ENCODE data around the gene ZNF8. TPM values are rescaled to one million over a fixed set of nuclear protein-coding genes. Genes with fewer than 3 reads are reported as not detected.

The ZNF8 gene
- polyA plus RNA-seq, 2 of the 4 experiments (the other 2 are of a cell fraction): 2.3 to 4.0 TPM

GRCh38 chr19:58351558-58351878, 72.8 kb downstream of the ZNF8 start:
- no peak for TF ChIP-seq ZSCAN20 (CRISPR knock-in tag; IDR thresholded peaks at IDR 0.05)
- no peak for TF ChIP-seq KDM5A (IDR thresholded peaks at IDR 0.05)
- no peak for TF ChIP-seq TP53 (CRISPR knock-in tag; IDR thresholded peaks at IDR 0.05)
- no peak for TF ChIP-seq CTCF (IDR thresholded peaks at IDR 0.05)
- no peak for TF ChIP-seq GATA3 (IDR thresholded peaks at IDR 0.05; ENCODE audit: borderline replicate concordance)
- TF ChIP-seq HOXB13 (CRISPR knock-in tag; IDR thresholded peaks at IDR 0.05; ENCODE audit: low read depth): no peak
- no peak for TF ChIP-seq BCL3 (IDR thresholded peaks at IDR 0.05)
- TF ChIP-seq ZFP36 (IDR thresholded peaks at IDR 0.05; ENCODE audit: borderline replicate concordance, partially characterized antibody): no peak
- no peak for TF ChIP-seq POLR2A (IDR thresholded peaks at IDR 0.05; ENCODE audit: low read length)
- TF ChIP-seq EHMT2 (IDR thresholded peaks at IDR 0.05; ENCODE audit: low read depth): no peak
- POLR2A ChIA-PET: interaction anchor here (3.4 kb wide), 1 partner anchor 11 kb away, joined by 13 read pairs; the partner anchor contains the start of gene ZNF497
- Histone ChIP-seq H3K4me1 (0 out of 3 replicates have a peak, but pooled peaks cover 8% of the 10 kb centered on the region), H3K4me2 (no peak overlapping the region), H3K27ac (no peak overlapping the region), H3K4me3 (no peak overlapping the region), H3K9me3 (peaks cover 6% of the 10 kb centered on the region; the same call in 1 of the 3 replicates)
- no peak for FAIRE-seq
- ATAC-seq: no peak
- 90% methylated on average over 9 of the region's 9 CpGs for WGBS (ENCODE audit: missing lambda C conversion rate)
- DNase-seq (ENCODE audit: low read depth in 1 of 2, low spot score in 1 of 2): no peak
- CTCF ChIA-PET: no interaction called here

- no peak overlapping the region for H3K27ac ChIP-seq
- ChIA-PET POLR2A (interaction anchor here (3.4 kb wide), 1 partner anchor 10 kb away, joined by 13 read pairs; the partner anchor contains the start of gene ZNF497), CTCF (interaction anchor here (1.0 kb wide), 1 partner anchor 10 kb away, joined by 3 read pairs; the partner anchor contains the start of gene ZNF497)
- TF ChIP-seq KDM1A (IDR thresholded peaks at IDR 0.05; ENCODE audit: low read depth) (no peak), RAD21 (conservative IDR thresholded peaks at IDR 0.05 in 1 of 2, IDR thresholded peaks at IDR 0.05 in 1 of 2) (no peak), EHF (CRISPR knock-in tag; IDR thresholded peaks at IDR 0.05) (no peak), RARB (CRISPR knock-in tag; IDR thresholded peaks at IDR 0.05) (no peak), BHLHE40 (IDR thresholded peaks at IDR 0.05; ENCODE audit: low read depth, low read length) (no peak), TP53 (CRISPR knock-in tag; IDR thresholded peaks at IDR 0.05) (no peak), PBX3 (IDR thresholded peaks at IDR 0.05) (no peak), MAX (IDR thresholded peaks at IDR 0.05) (no peak), HEYL (CRISPR knock-in tag; IDR thresholded peaks at IDR 0.05) (no peak), FOXS1 (CRISPR knock-in tag; IDR thresholded peaks at IDR 0.05) (no peak), JUNB (IDR thresholded peaks at IDR 0.05) (no peak), CHD2 (IDR thresholded peaks at IDR 0.05; ENCODE audit: low read length, partially characterized antibody) (no peak), ZC3H11A (IDR thresholded peaks at IDR 0.05) (no peak), GATA3 (IDR thresholded peaks at IDR 0.05; ENCODE audit: borderline replicate concordance) (no peak), EHMT2 (IDR thresholded peaks at IDR 0.05; ENCODE audit: low read depth) (no peak)
- H3K9me3 ChIP-seq: peaks cover 4% of the 10 kb centered on the region; the same call in 1 of the 3 replicates
- DNase-seq (ENCODE audit: low read depth in 1 of 2, low spot score in 1 of 2) (no peak), FAIRE-seq (no peak), ATAC-seq (no peak)
- H3K4me3 ChIP-seq: no peak overlapping the region
- no peak overlapping the region for H3K4me2 ChIP-seq
- WGBS (ENCODE audit: missing lambda C conversion rate): 80% methylated on average over 23 of the region's 23 CpGs
- 0 out of 3 replicates have a peak, but pooled peaks cover 6% of the 10 kb centered on the region for H3K4me1 ChIP-seq
These were observed 73.4 kb downstream of the ZNF8 start for GRCh38 chr19:58351990-58352755.

Small RNAs within 50 kb of the gene (small RNA-seq; reads per million reads assigned to genes)
- gene MIR6806: 0 reads per million in 6 experiments

Other genes with a start within 250 kb of the ZNF8 start
- not detected in 2 replicates for gene ZSCAN1, start 244.9 kb upstream of the ZNF8 start, polyA plus RNA-seq (2011; rRNA removed)
- not detected in 3 replicates for gene ZSCAN1, start 244.9 kb upstream of the ZNF8 start, polyA plus RNA-seq (2017; fragmentation: RNase III; extraction: RNeasy Plus Mini Kit Qiagen cat#74134 plus additional on column Dnase treatment)
- not detected in 2 replicates for gene ZNF135, start 219.7 kb upstream of the ZNF8 start, polyA plus RNA-seq (2011; rRNA removed)
- not detected in 3 replicates for gene ZNF135, start 219.7 kb upstream of the ZNF8 start, polyA plus RNA-seq (2017; fragmentation: RNase III; extraction: RNeasy Plus Mini Kit Qiagen cat#74134 plus additional on column Dnase treatment)
- 2.2 and 2.9 TPM in 2 replicates for gene ZSCAN18, start 180.7 kb upstream of the ZNF8 start, polyA plus RNA-seq (2011; rRNA removed)
- gene ZSCAN18, start 180.7 kb upstream of the ZNF8 start, polyA plus RNA-seq (2017; fragmentation: RNase III; extraction: RNeasy Plus Mini Kit Qiagen cat#74134 plus additional on column Dnase treatment): 2.3 to 3.3 TPM (median 2.6 TPM) in 3 replicates
- 5.7 and 6.2 TPM in 2 replicates for gene ZNF329, start 128.2 kb upstream of the ZNF8 start, polyA plus RNA-seq (2011; rRNA removed)
- gene ZNF329, start 128.2 kb upstream of the ZNF8 start, polyA plus RNA-seq (2017; fragmentation: RNase III; extraction: RNeasy Plus Mini Kit Qiagen cat#74134 plus additional on column Dnase treatment): 2.7 to 2.8 TPM (median 2.8 TPM) in 3 replicates
- 27.3 and 28.7 TPM in 2 replicates for gene ZNF274, start 95.9 kb upstream of the ZNF8 start, polyA plus RNA-seq (2011; rRNA removed)
- gene ZNF274, start 95.9 kb upstream of the ZNF8 start, polyA plus RNA-seq (2017; fragmentation: RNase III; extraction: RNeasy Plus Mini Kit Qiagen cat#74134 plus additional on column Dnase treatment): 15.8 to 18.8 TPM (median 18.3 TPM) in 3 replicates
- 32.7 and 33.1 TPM in 2 replicates for gene ZNF544, start 50.0 kb upstream of the ZNF8 start, polyA plus RNA-seq (2011; rRNA removed)
- gene ZNF544, start 50.0 kb upstream of the ZNF8 start, polyA plus RNA-seq (2017; fragmentation: RNase III; extraction: RNeasy Plus Mini Kit Qiagen cat#74134 plus additional on column Dnase treatment): 22.5 to 30.6 TPM (median 23.7 TPM) in 3 replicates
- gene ERVK3-1, start 26.4 kb downstream of the ZNF8 start, polyA plus RNA-seq (2011; rRNA removed): 112 and 142 TPM in 2 replicates
- 104 to 126 TPM (median 109 TPM) in 3 replicates for gene ERVK3-1, start 26.4 kb downstream of the ZNF8 start, polyA plus RNA-seq (2017; fragmentation: RNase III; extraction: RNeasy Plus Mini Kit Qiagen cat#74134 plus additional on column Dnase treatment)
- 4.4 and 5.3 TPM in 2 replicates for gene ZSCAN22, start 48.0 kb downstream of the ZNF8 start, polyA plus RNA-seq (2011; rRNA removed)
- gene ZSCAN22, start 48.0 kb downstream of the ZNF8 start, polyA plus RNA-seq (2017; fragmentation: RNase III; extraction: RNeasy Plus Mini Kit Qiagen cat#74134 plus additional on column Dnase treatment): 2.0 to 2.2 TPM (median 2.0 TPM) in 3 replicates
- gene A1BG, start 74.5 kb downstream of the ZNF8 start, polyA plus RNA-seq (2011; rRNA removed): 1.5 and 2.5 TPM in 2 replicates
- 9.3 to 11.1 TPM (median 9.5 TPM) in 3 replicates for gene A1BG, start 74.5 kb downstream of the ZNF8 start, polyA plus RNA-seq (2017; fragmentation: RNase III; extraction: RNeasy Plus Mini Kit Qiagen cat#74134 plus additional on column Dnase treatment)
- gene ZNF497, start 83.8 kb downstream of the ZNF8 start, polyA plus RNA-seq (2011; rRNA removed): 1.1 and 1.4 TPM in 2 replicates
- 1.6 to 2.4 TPM (median 2.0 TPM) in 3 replicates for gene ZNF497, start 83.8 kb downstream of the ZNF8 start, polyA plus RNA-seq (2017; fragmentation: RNase III; extraction: RNeasy Plus Mini Kit Qiagen cat#74134 plus additional on column Dnase treatment)
- 0.70 and 0.74 TPM in 2 replicates for gene ZNF837, start 102.1 kb downstream of the ZNF8 start, polyA plus RNA-seq (2011; rRNA removed)
- 0.62 to 1.1 TPM (median 1.0 TPM) in 3 replicates for gene ZNF837, start 102.1 kb downstream of the ZNF8 start, polyA plus RNA-seq (2017; fragmentation: RNase III; extraction: RNeasy Plus Mini Kit Qiagen cat#74134 plus additional on column Dnase treatment)
- gene RPS5, start 108.3 kb downstream of the ZNF8 start, polyA plus RNA-seq (2011; rRNA removed): 2,475 and 2,940 TPM in 2 replicates
- 2,123 to 2,259 TPM (median 2,149 TPM) in 3 replicates for gene RPS5, start 108.3 kb downstream of the ZNF8 start, polyA plus RNA-seq (2017; fragmentation: RNase III; extraction: RNeasy Plus Mini Kit Qiagen cat#74134 plus additional on column Dnase treatment)
- gene RNF225, start 116.7 kb downstream of the ZNF8 start, polyA plus RNA-seq (2011; rRNA removed): not detected in 2 replicates
- not detected in 3 replicates for gene RNF225, start 116.7 kb downstream of the ZNF8 start, polyA plus RNA-seq (2017; fragmentation: RNase III; extraction: RNeasy Plus Mini Kit Qiagen cat#74134 plus additional on column Dnase treatment)
- 18.2 and 21.2 TPM in 2 replicates for gene ZNF584, start 129.7 kb downstream of the ZNF8 start, polyA plus RNA-seq (2011; rRNA removed)
- 13.6 to 15.6 TPM (median 14.8 TPM) in 3 replicates for gene ZNF584, start 129.7 kb downstream of the ZNF8 start, polyA plus RNA-seq (2017; fragmentation: RNase III; extraction: RNeasy Plus Mini Kit Qiagen cat#74134 plus additional on column Dnase treatment)
- gene ZNF132, start 161.2 kb downstream of the ZNF8 start, polyA plus RNA-seq (2011; rRNA removed): 0.16 and 0.19 TPM in 2 replicates
- 0.05 to 0.13 TPM (median 0.09 TPM) in 3 replicates for gene ZNF132, start 161.2 kb downstream of the ZNF8 start, polyA plus RNA-seq (2017; fragmentation: RNase III; extraction: RNeasy Plus Mini Kit Qiagen cat#74134 plus additional on column Dnase treatment)
- gene ZNF324B, start 172.7 kb downstream of the ZNF8 start, polyA plus RNA-seq (2011; rRNA removed): 3.8 and 4.1 TPM in 2 replicates
- gene ZNF324B, start 172.7 kb downstream of the ZNF8 start, polyA plus RNA-seq (2017; fragmentation: RNase III; extraction: RNeasy Plus Mini Kit Qiagen cat#74134 plus additional on column Dnase treatment): 6.8 TPM in 3 replicates
- gene ZNF324, start 188.1 kb downstream of the ZNF8 start, polyA plus RNA-seq (2011; rRNA removed): 3.0 and 3.1 TPM in 2 replicates
- gene ZNF324, start 188.1 kb downstream of the ZNF8 start, polyA plus RNA-seq (2017; fragmentation: RNase III; extraction: RNeasy Plus Mini Kit Qiagen cat#74134 plus additional on column Dnase treatment): 6.4 to 6.9 TPM (median 6.9 TPM) in 3 replicates
- 6.2 and 7.4 TPM in 2 replicates for gene ZNF446, start 197.4 kb downstream of the ZNF8 start, polyA plus RNA-seq (2011; rRNA removed)
- gene ZNF446, start 197.4 kb downstream of the ZNF8 start, polyA plus RNA-seq (2017; fragmentation: RNase III; extraction: RNeasy Plus Mini Kit Qiagen cat#74134 plus additional on column Dnase treatment): 9.9 to 12.5 TPM (median 11.0 TPM) in 3 replicates
- 30.2 and 36.7 TPM in 2 replicates for gene SLC27A5, start 233.0 kb downstream of the ZNF8 start, polyA plus RNA-seq (2011; rRNA removed)
- gene SLC27A5, start 233.0 kb downstream of the ZNF8 start, polyA plus RNA-seq (2017; fragmentation: RNase III; extraction: RNeasy Plus Mini Kit Qiagen cat#74134 plus additional on column Dnase treatment): 36.7 to 40.4 TPM (median 37.8 TPM) in 3 replicates
- gene ZBTB45, start 240.9 kb downstream of the ZNF8 start, polyA plus RNA-seq (2011; rRNA removed): 6.2 and 6.4 TPM in 2 replicates
- 11.8 to 14.3 TPM (median 13.4 TPM) in 3 replicates for gene ZBTB45, start 240.9 kb downstream of the ZNF8 start, polyA plus RNA-seq (2017; fragmentation: RNase III; extraction: RNeasy Plus Mini Kit Qiagen cat#74134 plus additional on column Dnase treatment)